ENCODE results near the gene CORO7.
A peak's percentile ranks its signal among the peaks of the same experiment; 100 is the strongest.

The CORO7 gene

DNA sequence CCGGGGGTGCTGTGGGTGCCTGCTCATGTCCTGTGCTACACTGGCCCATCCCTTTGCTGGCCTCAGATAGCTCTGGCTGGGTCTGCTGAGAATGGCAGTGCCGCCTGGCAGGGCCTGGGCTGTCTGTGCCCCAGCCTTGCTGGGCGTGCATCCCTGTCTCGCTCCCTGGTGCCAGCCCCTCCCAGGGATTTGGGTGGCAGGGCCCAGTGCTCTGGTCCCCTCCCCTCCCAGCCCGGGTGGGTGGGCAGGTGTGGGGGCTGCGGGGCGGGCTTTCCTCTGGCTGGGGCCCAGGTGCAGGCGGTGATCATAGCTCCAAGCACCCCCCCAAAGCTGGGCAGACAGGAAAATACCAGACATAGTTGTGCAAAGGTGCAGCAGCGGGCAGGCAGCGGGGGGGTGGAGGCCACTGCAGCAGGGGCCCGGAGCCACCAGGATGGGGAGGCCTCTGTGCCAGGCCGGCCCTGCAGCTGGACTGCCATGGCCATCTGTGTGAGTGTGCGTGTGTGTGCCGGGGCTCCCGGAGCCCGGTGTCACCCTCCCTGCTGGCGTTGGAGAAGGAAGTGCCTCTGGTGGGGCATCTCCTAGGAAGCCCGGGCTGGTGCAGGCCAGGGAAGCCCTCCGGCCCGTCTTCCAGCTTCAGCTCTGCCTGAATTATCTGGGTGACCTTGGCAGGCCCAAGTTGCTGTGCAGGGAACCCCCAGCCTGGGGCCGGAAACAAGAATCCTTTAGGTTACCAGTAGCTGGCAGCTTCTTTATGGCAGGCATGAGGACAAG, 93.1 kb downstream of the CORO7 start:
- Histone ChIP-seq H3K9ac (ENCODE audit: low read length) (peak overlapping the region; percentile 50), H3K4me1 (ENCODE audit: insufficient read depth, low read length) (peaks cover 63% of the 10 kb centered on the region), H3K27me3 (ENCODE audit: control insufficient read depth in 1 of 2, insufficient read depth in 2 of 2, low read length in 2 of 2) (no peaks in the 10 kb centered on the region), H3K4me3 (ENCODE audit: low read depth in 1 of 2, low read length in 2 of 2) (no peak overlapping the region), H3K27ac (ENCODE audit: low read depth, low read length) (peak overlapping the region; percentile 82), H3K9me3 (ENCODE audit: low read length) (no peaks in the 10 kb centered on the region), H3K36me3 (ENCODE audit: insufficient read depth, low read length) (no peaks in the 10 kb centered on the region)

DNA sequence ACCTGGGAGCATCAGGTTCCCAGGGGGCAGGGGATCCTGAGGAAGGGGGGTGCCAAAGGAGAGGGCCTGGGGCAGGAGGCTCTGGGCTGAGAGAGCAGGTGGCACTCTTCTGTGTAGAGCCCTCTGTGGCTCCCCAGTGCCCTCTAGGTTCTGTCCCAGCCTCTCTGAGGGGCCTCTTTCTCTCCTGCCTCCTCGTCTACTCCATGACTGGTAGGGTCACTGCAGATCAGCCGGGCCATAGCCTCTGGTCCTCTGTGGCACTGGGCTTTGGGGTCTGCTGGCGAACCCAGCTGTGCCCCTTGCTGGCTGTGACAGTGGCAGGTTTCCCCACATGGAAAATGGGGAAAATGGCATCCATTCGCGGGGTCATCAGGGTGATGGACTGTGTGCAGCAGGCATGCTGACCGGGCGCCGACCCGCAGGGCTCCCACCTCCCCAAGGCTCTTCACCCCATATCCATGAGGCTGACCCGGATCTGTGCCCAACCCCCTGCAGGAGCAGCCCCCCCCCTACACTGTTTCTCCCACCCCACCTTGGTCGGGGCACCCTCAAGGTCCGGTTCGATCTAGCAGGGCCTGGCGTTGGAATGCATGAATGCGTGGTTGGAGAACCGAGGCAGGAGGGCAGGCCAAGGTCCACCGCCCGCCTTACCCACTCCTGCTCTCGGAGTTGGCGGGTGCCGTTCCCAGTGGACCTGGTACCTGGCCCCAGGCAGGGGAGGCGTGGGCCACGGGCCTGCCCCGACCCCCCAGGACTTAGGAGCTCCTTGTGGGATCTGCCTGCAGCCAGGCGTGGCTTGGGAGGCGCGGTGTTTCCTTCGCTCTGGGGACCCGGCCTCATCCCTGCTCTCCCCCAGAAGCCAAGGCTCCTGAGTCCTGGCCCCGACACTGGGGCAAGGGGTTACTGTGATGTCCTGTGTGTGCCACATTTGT, 94.0 kb downstream of the CORO7 start:
- Histone ChIP-seq H3K36me3 (ENCODE audit: insufficient read depth, low read length) (no peaks in the 10 kb centered on the region), H3K27ac (ENCODE audit: low read depth, low read length) (peak overlapping the region; percentile 82), H3K9me3 (ENCODE audit: low read length) (no peaks in the 10 kb centered on the region), H3K9ac (ENCODE audit: low read length) (no peak overlapping the region), H3K4me3 (ENCODE audit: low read depth in 1 of 2, low read length in 2 of 2) (no peak overlapping the region), H3K27me3 (ENCODE audit: control insufficient read depth in 1 of 2, insufficient read depth in 2 of 2, low read length in 2 of 2) (no peaks in the 10 kb centered on the region), H3K4me1 (ENCODE audit: insufficient read depth, low read length) (peaks cover 71% of the 10 kb centered on the region)

- Histone ChIP-seq H3K9me3 (ENCODE audit: low read length) (no peaks in the 10 kb centered on the region), H3K4me3 (ENCODE audit: low read depth in 1 of 2, low read length in 2 of 2) (peak overlapping the region in 1 of 2 donors; percentile 4), H3K27me3 (ENCODE audit: control insufficient read depth in 1 of 2, insufficient read depth in 2 of 2, low read length in 2 of 2) (no peaks in the 10 kb centered on the region), H3K36me3 (ENCODE audit: insufficient read depth, low read length) (no peaks in the 10 kb centered on the region), H3K9ac (ENCODE audit: low read length) (no peak overlapping the region), H3K4me1 (ENCODE audit: insufficient read depth, low read length) (peaks cover 75% of the 10 kb centered on the region), H3K27ac (ENCODE audit: low read depth, low read length) (peak overlapping the region; percentile 78)
Measured at GRCh38 chr16:4321286-4322120, 94.9 kb downstream of the CORO7 start.

- Histone ChIP-seq H3K4me3 (ENCODE audit: low read depth in 1 of 2, low read length in 2 of 2) (peak overlapping the region in 1 of 2 donors; percentile 4), H3K9ac (ENCODE audit: low read length) (no peak overlapping the region), H3K9me3 (ENCODE audit: low read length) (no peaks in the 10 kb centered on the region), H3K4me1 (ENCODE audit: insufficient read depth, low read length) (peaks cover 75% of the 10 kb centered on the region), H3K36me3 (ENCODE audit: insufficient read depth, low read length) (no peaks in the 10 kb centered on the region), H3K27ac (ENCODE audit: low read depth, low read length) (peak overlapping the region; percentile 78), H3K27me3 (ENCODE audit: control insufficient read depth in 1 of 2, insufficient read depth in 2 of 2, low read length in 2 of 2) (no peaks in the 10 kb centered on the region)
Measured at GRCh38 chr16:4320571-4321137, 95.7 kb downstream of the CORO7 start.

- H3K36me3 ChIP-seq (ENCODE audit: insufficient read depth, low read length), result no peaks in the 10 kb centered on the region
- H3K27ac ChIP-seq (ENCODE audit: low read depth, low read length), result peak overlapping the region; percentile 19
- no peak overlapping the region for H3K9ac ChIP-seq (ENCODE audit: low read length)
- no peaks in the 10 kb centered on the region for H3K27me3 ChIP-seq (ENCODE audit: control insufficient read depth in 1 of 2, insufficient read depth in 2 of 2, low read length in 2 of 2)
- peak overlapping the region in 1 of 2 donors; percentile 0 for H3K4me3 ChIP-seq (ENCODE audit: low read depth in 1 of 2, low read length in 2 of 2)
- H3K4me1 ChIP-seq (ENCODE audit: insufficient read depth, low read length), result peaks cover 66% of the 10 kb centered on the region
- no peaks in the 10 kb centered on the region for H3K9me3 ChIP-seq (ENCODE audit: low read length)
Measured at GRCh38 chr16:4319454-4320421, 96.7 kb downstream of the CORO7 start.

GRCh38 chr16:4318967-4319366, 97.4 kb downstream of the CORO7 start:
- Histone ChIP-seq H3K9ac (ENCODE audit: low read length) (peak overlapping the region; percentile 20), H3K36me3 (ENCODE audit: insufficient read depth, low read length) (no peaks in the 10 kb centered on the region), H3K9me3 (ENCODE audit: low read length) (no peaks in the 10 kb centered on the region), H3K4me3 (ENCODE audit: low read depth in 1 of 2, low read length in 2 of 2) (peak overlapping the region in 1 of 2 donors; percentile 64), H3K27ac (ENCODE audit: low read depth, low read length) (peak overlapping the region; percentile 19), H3K4me1 (ENCODE audit: insufficient read depth, low read length) (peaks cover 58% of the 10 kb centered on the region), H3K27me3 (ENCODE audit: control insufficient read depth in 1 of 2, insufficient read depth in 2 of 2, low read length in 2 of 2) (no peaks in the 10 kb centered on the region)

- H3K27me3 ChIP-seq (ENCODE audit: control insufficient read depth in 1 of 2, insufficient read depth in 2 of 2, low read length in 2 of 2), result no peaks in the 10 kb centered on the region
- H3K9me3 ChIP-seq (ENCODE audit: low read length), result no peaks in the 10 kb centered on the region
- peak overlapping the region; percentile 20 for H3K9ac ChIP-seq (ENCODE audit: low read length)
- peaks cover 53% of the 10 kb centered on the region for H3K4me1 ChIP-seq (ENCODE audit: insufficient read depth, low read length)
- H3K36me3 ChIP-seq (ENCODE audit: insufficient read depth, low read length), result no peaks in the 10 kb centered on the region
- peak overlapping the region in 1 of 2 donors; percentile 64 for H3K4me3 ChIP-seq (ENCODE audit: low read depth in 1 of 2, low read length in 2 of 2)
- H3K27ac ChIP-seq (ENCODE audit: low read depth, low read length), result peak overlapping the region; percentile 95
Measured at GRCh38 chr16:4318451-4318910, 97.9 kb downstream of the CORO7 start.

GRCh38 chr16:4317532-4318450, 98.6 kb downstream of the CORO7 start:
- Histone ChIP-seq H3K27me3 (ENCODE audit: control insufficient read depth in 1 of 2, insufficient read depth in 2 of 2, low read length in 2 of 2) (no peaks in the 10 kb centered on the region), H3K4me1 (ENCODE audit: insufficient read depth, low read length) (peaks cover 48% of the 10 kb centered on the region), H3K36me3 (ENCODE audit: insufficient read depth, low read length) (no peaks in the 10 kb centered on the region), H3K27ac (ENCODE audit: low read depth, low read length) (peak overlapping the region; percentile 95), H3K9me3 (ENCODE audit: low read length) (no peaks in the 10 kb centered on the region), H3K4me3 (ENCODE audit: low read depth in 1 of 2, low read length in 2 of 2) (peak overlapping the region; percentile 49 to 64), H3K9ac (ENCODE audit: low read length) (peak overlapping the region; percentile 19)

DNA sequence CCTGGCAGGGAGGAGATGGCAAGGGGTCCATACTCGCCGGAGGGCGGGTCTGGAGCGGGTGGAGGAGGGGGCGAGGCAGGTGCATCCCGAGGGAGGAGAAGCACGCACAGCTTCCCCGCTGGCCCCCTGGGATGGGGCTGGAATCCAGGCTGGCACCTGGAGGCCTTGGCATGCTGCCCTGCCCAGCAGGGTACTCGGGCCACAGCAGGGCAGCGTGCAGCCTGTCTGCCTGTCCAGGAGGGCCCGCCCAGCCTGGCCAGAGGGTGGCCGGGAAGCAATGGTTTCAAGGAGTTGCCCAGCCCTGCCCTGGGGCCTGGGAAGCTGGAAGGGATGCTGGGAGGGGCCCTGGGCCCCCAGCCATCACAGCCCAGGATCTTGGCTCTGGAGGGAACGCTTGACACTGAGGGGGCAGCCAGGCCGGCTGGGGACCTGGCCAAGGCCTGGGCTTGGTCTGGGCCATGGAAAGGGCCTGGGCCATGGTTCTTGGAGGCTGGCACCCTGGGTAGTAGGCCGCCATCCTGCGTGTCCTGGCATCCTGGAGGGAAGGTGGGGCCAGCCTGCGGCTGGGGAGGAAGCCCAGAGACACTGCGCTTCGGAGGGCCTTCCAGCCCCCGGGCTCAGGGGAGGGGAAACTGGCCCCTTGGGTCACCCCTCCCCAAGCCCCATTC, 99.4 kb downstream of the CORO7 start:
- H3K9me3 ChIP-seq (ENCODE audit: low read length), result no peaks in the 10 kb centered on the region
- H3K4me1 ChIP-seq (ENCODE audit: insufficient read depth, low read length), result peaks cover 48% of the 10 kb centered on the region
- H3K27ac ChIP-seq (ENCODE audit: low read depth, low read length), result peak overlapping the region; percentile 95
- H3K4me3 ChIP-seq (ENCODE audit: low read depth in 1 of 2, low read length in 2 of 2), result peak overlapping the region; percentile 49 to 64
- H3K36me3 ChIP-seq (ENCODE audit: insufficient read depth, low read length), result no peaks in the 10 kb centered on the region
- peak overlapping the region; percentile 19 for H3K9ac ChIP-seq (ENCODE audit: low read length)
- no peaks in the 10 kb centered on the region for H3K27me3 ChIP-seq (ENCODE audit: control insufficient read depth in 1 of 2, insufficient read depth in 2 of 2, low read length in 2 of 2)
